GM21786 (cell line): ENCODE results near the gene KCNE2.
A peak's percentile ranks its signal among the peaks of the same experiment; 100 is the strongest.

Experiments
- ATAC-seq: cut with Tn5 transposase; IDR thresholded peaks from one replicate; pipeline ENCODE4 v1.9.1; 2021; ENCODE audit not compliant: unreplicated experiment

The KCNE2 gene, protein sequence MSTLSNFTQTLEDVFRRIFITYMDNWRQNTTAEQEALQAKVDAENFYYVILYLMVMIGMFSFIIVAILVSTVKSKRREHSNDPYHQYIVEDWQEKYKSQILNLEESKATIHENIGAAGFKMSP

GRCh38 chr21:34363733-34364132, at the start of gene KCNE2:
Gene KCNE2, plus strand, starts transcription at chr21:34364006. Its CDS starts 6,473 bp downstream, at chr21:34370479.
- no peak for ATAC-seq

GRCh38 chr21:34319585-34319984, 44.2 kb upstream of the KCNE2 start:
- ATAC-seq: no peak

DNA sequence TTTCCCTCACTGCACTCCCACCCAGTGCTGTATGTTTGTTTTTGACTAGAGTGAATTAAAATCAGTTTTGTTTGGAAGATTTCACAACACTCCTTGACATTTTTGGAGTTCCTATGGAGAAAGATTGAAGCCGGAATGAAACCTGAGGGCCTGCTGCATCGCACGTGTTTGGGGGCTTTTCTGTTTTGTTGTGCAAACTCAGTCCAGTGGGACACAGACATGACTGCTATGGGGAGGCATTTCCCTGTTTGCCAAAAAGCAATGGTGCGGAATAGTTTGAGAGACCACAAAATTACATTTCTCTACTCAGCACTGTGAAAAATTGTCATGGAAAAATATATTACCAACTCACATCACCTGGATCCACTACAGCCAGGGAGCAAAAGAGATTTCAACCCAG, 43.8 kb upstream of the KCNE2 start:
- ATAC-seq: no peak

DNA sequence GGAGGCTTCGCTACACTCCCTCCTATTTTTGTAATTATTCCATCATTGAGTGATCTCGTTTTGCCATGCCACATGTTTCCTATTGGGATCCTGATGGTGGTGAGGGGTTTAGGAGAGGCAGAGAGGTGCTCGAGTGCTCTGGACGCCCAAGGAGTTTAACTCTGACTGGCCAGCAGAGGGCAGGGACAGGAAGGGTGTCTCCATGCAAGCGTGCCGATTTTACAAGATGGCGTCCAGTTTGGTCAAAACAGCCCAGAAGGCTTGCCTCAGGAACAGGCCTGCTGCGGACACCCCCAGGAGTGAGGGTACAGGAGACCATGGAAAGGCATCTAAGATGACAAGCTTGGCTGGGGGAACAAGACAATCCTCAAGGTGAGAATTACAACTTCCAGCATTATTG, 33.8 kb upstream of the KCNE2 start:
- no peak for ATAC-seq

- ATAC-seq: no peak
These were observed 32.1 kb upstream of the KCNE2 start for GRCh38 chr21:34331726-34332125.

GRCh38 chr21:34332347-34332746, 31.5 kb upstream of the KCNE2 start:
- no peak for ATAC-seq

- ATAC-seq: no peak
These were observed 30.6 kb upstream of the KCNE2 start for GRCh38 chr21:34333121-34333739.

DNA sequence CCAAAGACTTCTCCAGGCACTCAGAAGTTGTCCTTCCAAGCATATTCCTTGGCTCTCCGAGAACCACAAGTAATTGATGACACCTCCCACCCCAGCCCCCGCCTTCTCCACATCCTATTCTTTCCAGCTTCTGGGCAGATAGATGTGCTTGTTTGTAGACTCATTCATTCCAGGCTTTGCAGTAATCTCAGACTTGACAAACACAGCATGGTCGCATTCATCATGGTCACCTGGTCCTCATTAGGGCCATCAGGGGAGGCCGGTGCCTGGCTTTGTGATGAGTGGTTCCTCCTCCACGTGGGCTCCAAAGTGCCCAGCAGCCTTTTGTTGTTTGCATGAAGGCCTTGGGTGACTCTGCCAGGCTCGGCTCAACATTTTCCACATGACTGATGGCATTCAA, 28.5 kb upstream of the KCNE2 start:
- ATAC-seq: no peak

DNA sequence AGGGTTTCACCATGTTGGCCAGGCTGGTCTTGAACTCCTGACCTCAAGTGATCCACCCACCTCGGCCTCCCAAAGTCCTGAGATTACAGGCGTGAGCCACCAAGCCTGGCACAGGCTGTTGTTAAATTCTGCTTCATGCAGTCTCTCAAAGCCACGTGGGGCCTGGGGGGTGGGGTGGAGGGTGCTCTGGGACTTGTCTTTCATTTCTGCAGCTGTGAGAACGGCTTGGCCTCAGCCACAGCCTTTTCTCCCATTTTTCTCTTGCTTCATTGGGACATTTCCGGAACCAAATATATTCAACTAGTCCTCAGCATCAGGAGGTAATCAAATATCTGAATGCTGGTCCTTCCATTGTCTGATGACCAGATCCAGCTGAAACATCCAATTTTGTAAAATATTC, 27.6 kb upstream of the KCNE2 start:
- ATAC-seq: no peak

- no peak for ATAC-seq
These were observed 26.9 kb upstream of the KCNE2 start for GRCh38 chr21:34336756-34337391.

GRCh38 chr21:34337741-34338140, 26.1 kb upstream of the KCNE2 start:
- no peak for ATAC-seq

- no peak for ATAC-seq
These were observed 25.6 kb upstream of the KCNE2 start for GRCh38 chr21:34338226-34338625.

DNA sequence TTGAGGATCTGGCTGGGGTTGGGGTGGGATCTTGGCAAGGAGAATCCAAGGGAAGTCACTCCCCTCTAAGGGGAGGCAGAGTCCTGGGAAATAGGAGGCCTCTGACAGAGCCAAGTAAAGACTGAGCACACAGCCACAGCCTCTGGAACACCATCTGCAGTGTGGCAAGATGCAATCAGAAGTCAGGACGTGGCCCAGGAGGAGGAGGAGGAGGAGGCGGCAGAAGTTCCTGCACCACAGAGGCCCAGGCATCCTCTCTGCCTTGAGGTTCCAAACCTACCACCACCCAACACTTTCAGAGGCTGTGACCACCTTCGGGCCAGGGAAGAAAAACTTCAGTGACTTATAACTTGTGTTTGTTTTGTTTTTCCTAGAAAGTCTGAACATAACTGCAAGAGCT, 23.7 kb upstream of the KCNE2 start:
- ATAC-seq: no peak

DNA sequence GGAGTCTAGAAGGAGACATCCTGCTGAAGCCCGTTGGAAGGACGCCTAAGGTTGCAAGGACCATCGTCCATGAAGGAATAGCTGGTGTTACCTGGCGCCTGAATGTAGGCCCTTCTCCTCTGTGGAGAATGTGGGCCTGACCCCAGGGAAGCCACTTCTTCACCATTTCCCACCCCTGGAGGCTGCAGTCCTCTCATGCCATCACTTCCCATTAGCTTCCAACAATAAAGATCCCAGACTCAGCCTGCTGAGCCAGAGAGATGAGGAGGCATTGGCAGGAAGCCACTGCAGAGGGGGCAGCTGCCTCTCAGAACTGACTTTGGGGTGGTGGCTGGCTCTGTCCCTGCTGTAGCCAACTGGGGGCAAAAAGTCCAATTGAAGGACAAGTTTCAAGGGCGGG, 21.3 kb upstream of the KCNE2 start:
- no peak for ATAC-seq

GRCh38 chr21:34343347-34343746, 20.5 kb upstream of the KCNE2 start:
- no peak for ATAC-seq

DNA sequence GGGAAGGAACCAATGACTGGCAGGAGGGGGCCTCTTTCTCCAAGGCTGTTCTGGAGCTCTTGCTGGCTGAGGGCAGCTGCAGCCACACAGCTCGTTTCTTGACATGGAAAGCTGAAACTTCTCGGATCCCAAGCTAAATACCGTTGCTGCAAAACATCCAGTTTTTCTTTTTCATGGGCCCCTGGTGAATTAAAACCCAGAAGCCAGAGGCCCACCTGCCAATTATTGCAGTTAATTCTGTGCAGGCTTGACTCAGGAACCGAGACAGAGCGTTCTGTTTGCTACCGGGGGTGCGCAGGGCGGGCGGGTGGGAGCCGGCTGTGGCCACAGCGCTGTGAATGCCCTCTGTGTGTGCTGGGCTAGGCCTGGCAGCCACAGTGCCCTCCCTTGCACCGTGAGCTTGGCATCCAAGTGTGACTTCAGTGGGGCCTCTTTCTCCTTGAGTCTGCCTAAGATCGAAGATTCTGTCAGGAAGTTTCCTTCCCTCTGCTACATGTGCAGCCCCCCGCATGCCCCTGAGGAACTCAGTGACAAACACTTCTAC, 19.9 kb upstream of the KCNE2 start:
- ATAC-seq: no peak

DNA sequence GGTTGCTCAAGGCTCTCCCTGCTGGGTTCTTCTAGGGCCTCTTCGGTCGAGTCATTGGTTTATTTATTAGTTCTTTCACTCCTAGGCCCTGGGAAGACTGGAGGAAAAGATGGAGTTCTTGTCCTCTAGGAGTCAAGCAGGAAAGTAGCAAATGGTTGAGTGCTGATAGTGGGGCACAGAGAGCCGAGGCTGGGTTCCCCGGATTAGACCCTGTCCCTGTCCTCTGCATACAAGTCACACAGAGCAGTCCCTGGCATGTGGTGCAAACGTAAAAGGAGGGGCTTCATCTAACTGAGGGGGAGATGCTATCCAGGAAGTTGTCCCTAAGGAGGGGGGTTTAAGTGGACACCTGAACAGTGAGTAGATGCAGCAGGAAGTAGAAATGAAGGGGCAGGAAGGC, 19.2 kb upstream of the KCNE2 start:
- no peak for ATAC-seq

- ATAC-seq: no peak
These were observed 18.5 kb upstream of the KCNE2 start for GRCh38 chr21:34345091-34345871.

DNA sequence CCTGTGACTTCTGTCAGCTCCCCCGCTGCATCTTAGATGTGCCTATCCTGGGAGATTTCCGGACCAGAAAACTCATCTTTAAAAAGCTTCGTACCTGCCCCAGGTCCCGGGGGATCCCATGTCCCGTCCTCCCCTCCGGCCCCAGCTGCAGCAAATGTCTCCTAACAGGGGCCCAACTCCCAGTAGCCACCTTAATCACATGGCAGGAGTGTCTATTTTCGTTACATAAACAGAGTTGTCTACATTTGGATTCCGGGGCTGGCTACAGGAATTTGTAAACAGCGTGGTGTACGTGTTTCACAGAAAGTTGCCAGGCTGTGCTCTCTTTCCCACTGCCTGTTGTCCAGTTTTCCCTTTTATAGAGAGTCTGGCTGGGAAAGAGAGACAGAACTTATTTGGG, 17.9 kb upstream of the KCNE2 start:
- no peak for ATAC-seq

- ATAC-seq: no peak
These were observed 14.8 kb upstream of the KCNE2 start for GRCh38 chr21:34348890-34349519.

DNA sequence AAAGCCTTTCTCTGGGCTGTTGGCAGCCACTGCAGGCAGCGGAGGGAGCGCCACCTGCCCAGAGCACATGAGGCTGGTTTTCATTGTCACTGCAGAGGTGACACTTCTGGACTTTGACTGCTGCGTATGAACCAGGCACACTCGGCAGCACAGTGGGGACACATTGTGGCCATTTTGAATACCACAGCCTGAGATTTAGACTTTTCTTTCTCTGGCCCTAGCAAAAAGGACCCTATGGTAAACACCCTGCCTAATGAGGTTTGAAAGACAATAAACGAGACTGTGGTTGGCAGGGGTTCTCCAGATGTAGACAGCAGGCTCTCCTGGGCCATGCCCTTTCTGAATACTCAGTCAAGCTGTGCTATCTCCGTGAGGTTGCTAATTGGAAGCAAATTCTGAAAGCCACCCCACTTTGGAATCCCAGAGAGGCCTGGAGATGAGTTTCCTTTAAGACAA, 12.0 kb upstream of the KCNE2 start:
- peak; percentile 69 for ATAC-seq
